ENCODE measurements around the gene BBX. TPM values are rescaled to one million over a fixed set of nuclear protein-coding genes. Genes with fewer than 3 reads are reported as not detected.

BBX gene
- total and polyA plus RNA-seq, 2 of the 4 experiments (the other 2 are of a cell fraction), result 13.6 to 107 TPM

DNA sequence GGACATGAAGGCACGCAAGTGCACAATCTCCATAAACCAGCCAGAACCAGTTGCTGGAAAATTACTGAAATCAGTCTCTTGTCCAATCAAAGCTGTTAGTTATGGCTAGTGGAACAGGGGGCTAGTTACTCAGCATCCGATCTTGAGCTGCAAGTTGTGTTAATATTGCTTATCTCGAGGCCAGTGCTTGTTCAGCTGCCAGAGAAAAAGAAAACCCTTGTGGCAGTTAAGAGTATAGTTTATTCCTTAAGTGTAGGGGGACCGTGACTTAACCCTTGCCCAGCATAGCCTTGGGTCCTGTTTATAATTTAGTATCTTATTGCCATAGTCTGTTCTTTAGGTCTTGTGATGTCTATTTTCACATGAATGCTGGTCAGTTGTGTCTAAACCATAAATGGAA, 299.5 kb downstream of the BBX start:
- BruUV-seq (replicated peaks), result no TSS peak
- Histone ChIP-seq H2BK5ac (ENCODE audit: low read depth, low read length, poor library complexity, severe bottlenecking) (no peak overlapping the region), H3K9me3 (ENCODE audit: control insufficient read depth, insufficient read depth, low read length) (no peaks in the 10 kb centered on the region), H2BK120ac (ENCODE audit: low read depth, low read length) (no peak overlapping the region), H3K4me3 (ENCODE audit: insufficient read depth, low read depth, low read length) (no peak overlapping the region), H3K9ac (ENCODE audit: low read depth, low read length) (no peak overlapping the region), H3K14ac (replicated peaks; ENCODE audit: low read depth, low read length) (no peak overlapping the region), H3K9me1 (ENCODE audit: insufficient read depth, low read length) (no peaks in the 10 kb centered on the region), H2AFZ (replicated peaks; ENCODE audit: low read length, poor library complexity) (no peak overlapping the region), H3K4ac (ENCODE audit: low read depth, low read length) (no peak overlapping the region), H3K4me2 (ENCODE audit: low read depth, low read length) (no peak overlapping the region), H3K36me3 (ENCODE audit: control insufficient read depth, insufficient read depth, low read length) (no peaks in the 10 kb centered on the region), H3K27me3 (ENCODE audit: control insufficient read depth, insufficient read depth, low read length) (peaks cover 3% of the 10 kb centered on the region), H4K5ac (ENCODE audit: low read depth, low read length) (no peak overlapping the region), H3K4me1 (ENCODE audit: control insufficient read depth, insufficient read depth, low read length) (peaks cover under 1% of the 10 kb centered on the region; the same call in 1 of the 2 replicates), H4K8ac (ENCODE audit: low read depth in 2 of 2, low read length in 2 of 2) (no peak overlapping the region), H4K20me1 (ENCODE audit: insufficient read depth, low read length) (no peaks in the 10 kb centered on the region), H3K56ac (ENCODE audit: extremely low read depth, insufficient read depth, low read length) (no peak overlapping the region), H3K23ac (ENCODE audit: low read depth, low read length) (no peak overlapping the region), H2AK9ac (replicated peaks; ENCODE audit: low read depth, low read length, poor library complexity) (no peak overlapping the region), H2BK20ac (ENCODE audit: low read depth, low read length) (no peak overlapping the region), H2BK15ac (ENCODE audit: low read depth, low read length) (no peak overlapping the region), H3K18ac (ENCODE audit: low read depth, low read length) (no peak overlapping the region), H3K27ac (ENCODE audit: insufficient read depth, low read length) (no peak overlapping the region), H3K79me1 (ENCODE audit: low read depth in 1 of 2, low read length in 2 of 2) (no peaks in the 10 kb centered on the region), H4K91ac (ENCODE audit: insufficient read depth, low read depth, low read length) (no peak overlapping the region), H2AK5ac (ENCODE audit: low read depth, low read length) (no peak overlapping the region)
- DNase-seq (no peak), ATAC-seq (ENCODE audit: low read depth) (no peak)
- dilution Hi-C loops (cut with HindIII; ENCODE audit: low sequenced_read_pairs, unreplicated experiment), result no loop called here
- no CpG with 5 or more reads among the region's 4 CpGs for WGBS, 2 experiments (ENCODE audit: extremely low coverage in 2 of 2, insufficient read length in 1 of 2)
- ChIA-PET CTCF (no interaction called here), POLR2A (ENCODE audit: unreplicated experiment) (no interaction called here)
- in situ Hi-C loops (cut with MboI; ENCODE audit: low sequenced_read_pairs), result no loop called here
- intact Hi-C loops (cut with micrococcal nuclease), result no loop called here
- TF ChIP-seq SMC3 (IDR thresholded peaks at IDR 0.05; ENCODE audit: low read depth, low read length) (no peak), ELK1 (IDR thresholded peaks at IDR 0.05; ENCODE audit: borderline replicate concordance, low read depth, low read length) (no peak), MAFK (IDR thresholded peaks at IDR 0.05; ENCODE audit: low read depth, low read length) (no peak), MAZ (IDR thresholded peaks at IDR 0.05; ENCODE audit: borderline replicate concordance, low read depth, low read length) (no peak), RFX5 (IDR thresholded peaks at IDR 0.05; ENCODE audit: low read depth, low read length) (no peak), RAD21 (IDR thresholded peaks at IDR 0.05; ENCODE audit: low read length) (no peak), CHD1 (IDR thresholded peaks at IDR 0.05; ENCODE audit: low read depth, low read length) (no peak), FOS (IDR thresholded peaks at IDR 0.05; ENCODE audit: low read depth, low read length) (no peak), CEBPB (IDR thresholded peaks at IDR 0.05; ENCODE audit: low read depth, low read length) (no peak)
- TF ChIP-seq, protein P1, sequence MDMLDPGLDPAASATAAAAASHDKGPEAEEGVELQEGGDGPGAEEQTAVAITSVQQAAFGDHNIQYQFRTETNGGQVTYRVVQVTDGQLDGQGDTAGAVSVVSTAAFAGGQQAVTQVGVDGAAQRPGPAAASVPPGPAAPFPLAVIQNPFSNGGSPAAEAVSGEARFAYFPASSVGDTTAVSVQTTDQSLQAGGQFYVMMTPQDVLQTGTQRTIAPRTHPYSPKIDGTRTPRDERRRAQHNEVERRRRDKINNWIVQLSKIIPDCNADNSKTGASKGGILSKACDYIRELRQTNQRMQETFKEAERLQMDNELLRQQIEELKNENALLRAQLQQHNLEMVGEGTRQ (IDR thresholded peaks at IDR 0.05; ENCODE audit: low read depth, low read length), result no peak

Data from IMR-90 (cell line).